Spinal cord (tissue), 10 donors: ENCODE measurements around the gene TRIM43B. TPM values are rescaled to one million over a fixed set of nuclear protein-coding genes. Genes with fewer than 3 reads are reported as not detected.
"Not testable (repeated sequence)": the region's sequence is repeated elsewhere in the genome, so short reads cannot be mapped to it uniquely, and the experiment has no call there.

Source experiments
- DNase-seq, 6 donors: peaks; one replicate each; pipeline versions ENCODE4 v3.0.0 to v3.0.0-alpha.2; 2013 to 2015; ENCODE audit warnings: low spot score in 6 of 6, low read depth in 4 of 6
- H3K27ac ChIP-seq: one replicate; pipeline ENCODE4 v1.5.1; 2013; ENCODE audit warnings: low read depth, low read length, control low read depth
- H3K27me3 ChIP-seq: one replicate; pipeline ENCODE4 v1.6.1; 2013; ENCODE audit warnings: low read length; ENCODE audit not compliant: control insufficient read depth, insufficient read depth
- H3K36me3 ChIP-seq: one replicate; pipeline ENCODE4 v1.6.1; 2013; ENCODE audit warnings: low read length; ENCODE audit not compliant: control insufficient read depth, insufficient read depth
- H3K4me1 ChIP-seq: one replicate; pipeline ENCODE4 v1.6.1; 2013; ENCODE audit warnings: low read length; ENCODE audit not compliant: control insufficient read depth, insufficient read depth
- H3K4me3 ChIP-seq: one replicate; pipeline ENCODE4 v1.5.1; 2013; ENCODE audit warnings: low read depth, low read length, control low read depth
- H3K9me3 ChIP-seq: one replicate; pipeline ENCODE4 v1.6.1; 2013; ENCODE audit warnings: low read length; ENCODE audit not compliant: control insufficient read depth, insufficient read depth
- WGBS: methylation state at CpG from one replicate; pipeline ENCODE4 v1.1.5; 2013; ENCODE audit warnings: missing lambda C conversion rate; ENCODE audit not compliant: insufficient coverage; 5-methylcytosine and 5-hydroxymethylcytosine counted together
- polyA plus RNA-seq, 2 donors: library from polyadenylated mRNA; unstranded; fragments of 120-200 nt; gene quantifications; one replicate each; pipeline ENCODE4 v1.2.1, GENCODE V29; 2013; ENCODE audit not compliant: insufficient read length in 2 of 2
- small RNA-seq: library from RNA; depleted of rRNA; stranded (forward); fragments of <200 nt; gene quantifications from one replicate; pipeline ENCODE3, GENCODE V24; 2014; ENCODE audit warnings: low replicate concordance
- total RNA-seq, 2 donors: library from RNA; depleted of rRNA in 1 of 2; stranded (reverse); fragments of 120-200 nt in 1 of 2; fragments of >200 nt in 1 of 2; gene quantifications; one replicate each; pipeline versions ENCODE4 v1.2.3 to v1.2.4, GENCODE V29; 2013 to 2014
- donor health status: healthy.

Gene TRIM43B
- total and polyA plus RNA-seq, 4 donors: not detected

DNA sequence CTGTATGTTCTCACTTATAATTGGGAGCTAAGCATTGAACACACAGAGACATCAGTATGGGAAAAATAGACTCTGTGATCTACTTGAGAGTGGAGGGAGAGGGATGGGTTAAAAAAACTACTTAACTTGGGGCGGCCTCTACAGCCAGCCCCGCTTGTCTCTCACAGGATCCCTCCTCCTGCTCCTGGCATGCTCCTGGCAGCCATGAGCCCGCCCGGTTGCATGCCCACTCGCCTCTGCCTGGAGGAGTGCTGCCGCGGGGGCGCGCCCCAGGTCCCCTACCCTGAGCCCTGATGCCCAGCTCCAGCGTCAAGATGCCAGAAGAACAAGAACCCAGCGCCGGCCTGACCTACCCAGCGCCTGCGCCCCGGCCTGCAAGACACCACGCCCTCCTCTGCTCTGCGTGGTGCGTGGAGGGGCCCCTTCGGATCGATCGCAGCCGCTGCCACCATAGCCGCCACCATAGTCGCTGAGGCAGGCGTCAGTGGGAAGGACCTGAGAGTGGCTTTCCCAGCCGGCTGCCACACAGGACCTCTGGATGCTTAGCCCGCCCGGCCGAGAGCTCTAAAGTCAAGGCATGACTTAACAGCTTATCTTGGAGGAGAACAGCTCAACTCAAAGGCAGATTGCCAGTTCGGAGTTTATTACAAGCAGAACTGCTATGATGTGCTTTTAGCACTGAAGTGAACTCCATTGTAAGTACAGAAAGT is 49.2 kb downstream of the TRIM43B start:
- H3K36me3 ChIP-seq, H3K9me3 ChIP-seq, H3K27ac ChIP-seq, H3K4me3 ChIP-seq, H3K4me1 ChIP-seq, H3K27me3 ChIP-seq, DNase-seq: not testable (repeated sequence)
- WGBS: no CpG with 5 or more reads among the region's 30 CpGs

- not testable (repeated sequence) for H3K27ac ChIP-seq, H3K9me3 ChIP-seq, H3K36me3 ChIP-seq, H3K4me1 ChIP-seq, H3K4me3 ChIP-seq, DNase-seq, H3K27me3 ChIP-seq
- no CpG with 5 or more reads among the region's 3 CpGs for WGBS
Measured at GRCh38 chr2:95434507-95435076, 50.0 kb downstream of the TRIM43B start.

GRCh38 chr2:95433973-95434372 is 50.6 kb downstream of the TRIM43B start:
- not testable (repeated sequence) for H3K4me1 ChIP-seq, H3K27me3 ChIP-seq, H3K36me3 ChIP-seq, DNase-seq, H3K4me3 ChIP-seq, H3K27ac ChIP-seq, H3K9me3 ChIP-seq
- WGBS: no CpG with 5 or more reads among the region's 2 CpGs

- no CpG with 5 or more reads among the region's 4 CpGs for WGBS
- H3K36me3 ChIP-seq, H3K27me3 ChIP-seq, H3K27ac ChIP-seq, DNase-seq, H3K4me3 ChIP-seq, H3K9me3 ChIP-seq, H3K4me1 ChIP-seq: not testable (repeated sequence)
Measured at GRCh38 chr2:95433373-95433772, 51.2 kb downstream of the TRIM43B start.

- not testable (repeated sequence) for H3K27ac ChIP-seq, H3K27me3 ChIP-seq, H3K4me3 ChIP-seq, H3K4me1 ChIP-seq, H3K36me3 ChIP-seq, DNase-seq, H3K9me3 ChIP-seq
- WGBS: no CpG with 5 or more reads among the region's 8 CpGs
Measured at GRCh38 chr2:95429748-95430467, 54.6 kb downstream of the TRIM43B start.

GRCh38 chr2:95427196-95427867 is 57.2 kb downstream of the TRIM43B start:
- H3K4me1 ChIP-seq, H3K27ac ChIP-seq, H3K4me3 ChIP-seq, H3K9me3 ChIP-seq, DNase-seq, H3K36me3 ChIP-seq, H3K27me3 ChIP-seq: not testable (repeated sequence)
- no CpG with 5 or more reads among the region's 30 CpGs for WGBS

Small RNA genes lying within 50 kb of the gene (small RNA-seq; reads per million reads assigned to genes)
- gene AC009237.11 (not detected), gene AC133104.2 (not detected)

Other genes starting within 250 kb of the TRIM43B start
- 1 to 10 TPM in 1 of 2 donors, under 1 TPM in 1; 0.99 to 1.8 TPM for gene PROM2, start 210.3 kb downstream of the TRIM43B start, total RNA-seq
- 1 to 10 TPM; 2.4 to 5.9 TPM for gene PROM2, start 210.3 kb downstream of the TRIM43B start, polyA plus RNA-seq
- 10 to 100 TPM; 10.6 to 11.2 TPM for gene KCNIP3, start 187.4 kb downstream of the TRIM43B start, total RNA-seq
- 10 to 100 TPM; 23.0 to 25.4 TPM for gene KCNIP3, start 187.4 kb downstream of the TRIM43B start, polyA plus RNA-seq
- gene FAHD2A, start 82.0 kb downstream of the TRIM43B start, total RNA-seq: 10 to 100 TPM; 13.3 to 39.2 TPM
- gene FAHD2A, start 82.0 kb downstream of the TRIM43B start, polyA plus RNA-seq: 10 to 100 TPM; 30.9 to 39.7 TPM
- under 1 TPM in 1 of 2 donors, not detected in 1; 0.59 TPM for gene TRIM43, start 107.2 kb upstream of the TRIM43B start, total RNA-seq
- not detected for gene TRIM43, start 107.2 kb upstream of the TRIM43B start, polyA plus RNA-seq